Heart right ventricle (tissue), 16 donors: ENCODE measurements around the gene RMP24.

ENCODE experiments used
- ATAC-seq, 8 donors: fragments of 200-7000 bp; cut with Tn5 transposase; one replicate each; pipeline ENCODE4 v1.9.1; 2020; ENCODE audit warnings: mild to moderate bottlenecking in 8 of 8, moderate library complexity in 8 of 8, moderate number of reproducible peaks in 1 of 8
- DNase-seq, 2 donors: peaks; one replicate each; pipeline ENCODE4 v3.0.0-alpha.2; 2020
- H3K27ac ChIP-seq, 10 donors: fragments of 200-600 bp; sonication (generic) in 2 of 10; one replicate each; pipeline versions ENCODE4 v1.5.0 to v1.8.0; 2020 to 2022; ENCODE audit warnings: mild to moderate bottlenecking in 3 of 10
- H3K27me3 ChIP-seq, 7 donors: fragments of 200-600 bp; one replicate each; pipeline ENCODE4 v1.8.0; 2021 to 2022; ENCODE audit warnings: mild to moderate bottlenecking in 2 of 7
- H3K36me3 ChIP-seq, 9 donors: fragments of 200-600 bp; sonication (generic) in 1 of 9; one replicate each; pipeline versions ENCODE4 v1.5.0 to v1.8.0; 2020 to 2022; ENCODE audit warnings: mild to moderate bottlenecking in 2 of 9
- H3K4me1 ChIP-seq, 9 donors: fragments of 200-600 bp; sonication (generic) in 1 of 9; one replicate each; pipeline versions ENCODE4 v1.5.0 to v1.8.0; 2020 to 2022; ENCODE audit warnings: mild to moderate bottlenecking in 4 of 9
- H3K4me3 ChIP-seq, 10 donors: fragments of 200-600 bp; sonication (generic) in 2 of 10; one replicate each; pipeline versions ENCODE4 v1.5.0 to v1.8.0; 2020 to 2022; ENCODE audit warnings: mild to moderate bottlenecking in 7 of 10, moderate library complexity in 2 of 10
- H3K9me3 ChIP-seq, 11 donors: fragments of 200-600 bp in 10 of 11; sonication (generic) in 2 of 11; one replicate each; pipeline versions ENCODE4 v1.5.0 to v1.8.0; 2013 to 2022; ENCODE audit warnings: mild to moderate bottlenecking in 2 of 11, control low read depth in 1 of 11, moderate library complexity in 1 of 11
- WGBS, 2 donors: extraction: QIAGEN DNeasy Blood & Tissue Kit; methylation state at CpG; one replicate each; pipeline ENCODE4 v1.1.7; 2013; ENCODE audit warnings: inconsistent platforms in 1 of 2; 5-methylcytosine and 5-hydroxymethylcytosine counted together
- intact Hi-C, 10 donors: fragments of 100-400 bp; cut with DNase I; formaldehyde crosslinking; loops; one replicate each; pipeline versions ENCODE4 v1.11.1 to v1.14.2; 2022
- TF ChIP-seq, protein P1 (sequence below), 9 donors: fragments of 200-600 bp; sonication (generic) in 2 of 9; IDR thresholded peaks; one replicate each; pipeline versions ENCODE4 v1.5.0 to v1.8.0; 2021 to 2022; ENCODE audit warnings: antibody characterized with exemption in 9 of 9, mild to moderate bottlenecking in 5 of 9, moderate library complexity in 1 of 9
- donor health status: Arrhythmogenic right ventricular cardiomyopathy.
- donor health status: ischemic (EF 13 %, LVEDD 7.1; RV severe dilation, severe dysfunction).
- donor health status: healthy with polysubstance abuse.
- donor health status: DM: no; HTN: yes; CAD: no.
- donor health status: DM: no; HTN: no; CAD: no.
- donor health status: ischemic (EF 25% LVEDD 6.9; RV normal size, moderate dysfunction).
- donor health status: ischemic (EF 25% LVEDD 5.7; RV mildly dilated, moderate dysfunction).
- donor health status: healthy.
- donor health status: DM: yes; HTN: yes; CAD: no.
- donor health status: Ischemic cardiomyopathy.
- donor health status: ischemic (EF 35%, LVEDD 5.7; RV mildly dilated, moderate dysfunction).
- donor health status: nonischemic (EF 11% LVEDD 7.7; RV severe dilation, severe dysfunction).
- donor health status: DM: yes; HTN: yes; CAD: no.
- donor health status: PGD.
- donor health status: ischemic (EF 29% LVEDD 5.4; RV normal size, mild dysfunction).
- donor health status: nonischemic (EF 23%, LVEDD 6.1; RV moderate dilation, normal function).

Gene RMP24

DNA sequence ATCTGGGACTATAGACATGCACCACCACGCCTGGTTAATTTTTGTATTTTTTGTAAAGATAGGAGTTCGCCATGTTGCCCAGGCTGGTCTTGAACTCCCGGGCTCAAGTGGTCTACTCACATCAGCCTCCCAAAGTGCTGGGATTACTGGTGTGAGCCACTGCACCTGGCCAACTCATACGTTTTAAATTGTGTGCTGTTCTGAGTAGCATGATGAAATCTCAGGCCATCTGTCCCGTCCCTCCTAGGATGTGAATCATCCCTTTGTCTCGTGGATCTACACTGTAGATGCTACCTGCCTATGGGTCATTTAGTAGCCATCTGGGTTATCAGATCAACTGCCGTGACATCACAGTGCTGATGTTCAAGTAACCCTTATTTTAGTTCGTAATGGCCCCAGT, 38.5 kb upstream of the RMP24 start:
- TF ChIP-seq, protein P1, sequence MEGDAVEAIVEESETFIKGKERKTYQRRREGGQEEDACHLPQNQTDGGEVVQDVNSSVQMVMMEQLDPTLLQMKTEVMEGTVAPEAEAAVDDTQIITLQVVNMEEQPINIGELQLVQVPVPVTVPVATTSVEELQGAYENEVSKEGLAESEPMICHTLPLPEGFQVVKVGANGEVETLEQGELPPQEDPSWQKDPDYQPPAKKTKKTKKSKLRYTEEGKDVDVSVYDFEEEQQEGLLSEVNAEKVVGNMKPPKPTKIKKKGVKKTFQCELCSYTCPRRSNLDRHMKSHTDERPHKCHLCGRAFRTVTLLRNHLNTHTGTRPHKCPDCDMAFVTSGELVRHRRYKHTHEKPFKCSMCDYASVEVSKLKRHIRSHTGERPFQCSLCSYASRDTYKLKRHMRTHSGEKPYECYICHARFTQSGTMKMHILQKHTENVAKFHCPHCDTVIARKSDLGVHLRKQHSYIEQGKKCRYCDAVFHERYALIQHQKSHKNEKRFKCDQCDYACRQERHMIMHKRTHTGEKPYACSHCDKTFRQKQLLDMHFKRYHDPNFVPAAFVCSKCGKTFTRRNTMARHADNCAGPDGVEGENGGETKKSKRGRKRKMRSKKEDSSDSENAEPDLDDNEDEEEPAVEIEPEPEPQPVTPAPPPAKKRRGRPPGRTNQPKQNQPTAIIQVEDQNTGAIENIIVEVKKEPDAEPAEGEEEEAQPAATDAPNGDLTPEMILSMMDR (IDR thresholded peaks at IDR 0.05), result no peak
- intact Hi-C loops, result no loop called here

DNA sequence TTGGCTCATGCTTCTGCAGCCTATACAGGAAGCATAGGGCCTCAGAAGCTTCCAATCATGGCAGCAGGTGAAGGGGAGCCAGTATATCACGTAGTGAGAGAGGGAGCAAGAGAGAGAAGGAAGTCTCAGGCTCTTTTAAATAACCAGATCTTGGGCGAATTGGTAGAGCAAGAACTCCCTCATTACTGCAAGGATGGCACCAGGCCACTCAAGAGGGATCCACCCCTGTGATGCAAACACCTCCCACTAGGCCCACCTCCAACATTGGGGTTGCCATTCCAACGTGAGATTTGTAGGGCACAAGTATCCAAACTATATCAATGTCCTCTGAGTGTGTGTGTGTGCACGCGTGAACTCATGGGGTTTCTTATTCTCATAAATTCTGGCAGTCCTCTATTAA, 37.6 kb upstream of the RMP24 start:
- no peak for DNase-seq
- Histone ChIP-seq H3K4me3 (no peak overlapping the region), H3K36me3 (no peaks in the 10 kb centered on the region), H3K9me3 (peaks cover 0 to 10% (median 7%) of the 10 kb centered on the region in 11 donors), H3K4me1 (no peaks in the 10 kb centered on the region), H3K27me3 (no peaks in the 10 kb centered on the region), H3K27ac (no peak overlapping the region)
- intact Hi-C loops, result no loop called here
- ATAC-seq, result no peak
- 79 to 82% methylated on average over 5 of the region's 5 CpGs for WGBS, 2 donors
- TF ChIP-seq, protein P1 (IDR thresholded peaks at IDR 0.05), result no peak

More for the DNA sequence above, 38.5 kb upstream of the RMP24 start:
- WGBS, 2 donors, result 70 to 79% methylated on average over 8 of the region's 8 CpGs
- peaks cover 0 to 17% (median 9%) of the 10 kb centered on the region in 11 donors for H3K9me3 ChIP-seq
- no peaks in the 10 kb centered on the region for H3K4me1 ChIP-seq
- H3K27me3 ChIP-seq, result no peaks in the 10 kb centered on the region
- ATAC-seq (no peak), DNase-seq (no peak)
- H3K27ac ChIP-seq, result no peak overlapping the region
- H3K4me3 ChIP-seq, result no peak overlapping the region
- H3K36me3 ChIP-seq, result no peaks in the 10 kb centered on the region

DNA sequence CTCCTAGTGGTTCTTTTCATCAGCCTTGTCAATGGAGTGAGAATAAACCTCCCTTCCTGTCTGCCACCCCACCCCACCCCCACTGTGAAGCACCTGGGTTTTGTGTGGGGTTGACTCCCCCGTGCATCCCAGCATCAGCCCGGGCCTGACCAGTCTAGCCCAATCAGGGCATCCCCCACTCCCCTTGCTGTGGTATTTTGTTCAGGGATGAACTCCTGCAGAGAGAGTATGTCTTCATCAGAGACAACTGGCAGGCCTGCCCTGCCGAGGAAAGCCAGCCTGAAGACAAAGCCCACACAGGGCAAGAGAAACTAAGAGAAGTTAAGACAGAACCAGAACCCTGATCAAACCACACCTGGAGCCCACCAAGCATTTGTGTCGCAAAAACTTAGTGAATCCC, 36.7 kb upstream of the RMP24 start:
- ATAC-seq, result no peak
- intact Hi-C loops, result no loop called here
- no peak overlapping the region for H3K27ac ChIP-seq

DNA sequence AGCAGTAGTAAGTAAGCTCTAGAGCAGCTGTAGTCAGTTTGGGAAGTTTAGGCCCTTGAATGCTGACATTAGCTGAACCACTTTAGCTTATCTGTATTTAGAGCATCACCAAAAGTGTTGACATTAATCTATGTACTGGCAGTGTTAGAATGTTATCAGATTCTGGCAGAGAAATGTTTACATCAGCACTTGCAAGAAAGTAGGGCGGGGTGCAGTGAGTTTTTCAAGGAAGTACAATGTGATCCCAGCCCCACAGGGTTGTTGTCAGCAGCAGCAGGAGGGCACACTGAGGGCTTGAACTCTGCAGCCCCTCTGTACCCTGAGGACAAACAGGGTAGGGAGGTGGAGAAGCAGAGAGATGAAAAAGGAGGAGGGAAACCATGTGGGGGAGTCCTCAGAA, 35.5 kb upstream of the RMP24 start:
- Histone ChIP-seq H3K4me3 (no peak overlapping the region), H3K9me3 (no peaks in the 10 kb centered on the region), H3K27ac (no peak overlapping the region), H3K27me3 (no peaks in the 10 kb centered on the region), H3K4me1 (no peaks in the 10 kb centered on the region), H3K36me3 (no peaks in the 10 kb centered on the region)
- intact Hi-C loops, result no loop called here
- DNase-seq, result no peak
- TF ChIP-seq, protein P1 (IDR thresholded peaks at IDR 0.05), result no peak
- WGBS, 2 donors, result 70 to 80% methylated on average over 1 of the region's 1 CpG
- no peak for ATAC-seq

More for the DNA sequence above, 36.7 kb upstream of the RMP24 start:
- no peaks in the 10 kb centered on the region for H3K36me3 ChIP-seq
- H3K4me3 ChIP-seq, result no peak overlapping the region
- TF ChIP-seq, protein P1 (IDR thresholded peaks at IDR 0.05), result no peak
- no peaks in the 10 kb centered on the region for H3K27me3 ChIP-seq
- no peak for DNase-seq
- no peaks in the 10 kb centered on the region for H3K4me1 ChIP-seq
- WGBS, 2 donors, result 62 to 70% methylated on average over 4 of the region's 4 CpGs
- peaks cover 0 to 1% (median 0%) of the 10 kb centered on the region in 11 donors for H3K9me3 ChIP-seq
